Medulla oblongata (tissue), 1 donor: ENCODE measurements around the gene PDE1C.
"Not testable (repeated sequence)": the region's sequence is repeated elsewhere in the genome, so short reads cannot be mapped to it uniquely, and the experiment has no call there.

Experiments
- DNase-seq: peaks from one replicate; pipeline ENCODE4 v3.0.0-alpha.2; 2015; ENCODE audit errors: extremely low spot score

Gene PDE1C

DNA sequence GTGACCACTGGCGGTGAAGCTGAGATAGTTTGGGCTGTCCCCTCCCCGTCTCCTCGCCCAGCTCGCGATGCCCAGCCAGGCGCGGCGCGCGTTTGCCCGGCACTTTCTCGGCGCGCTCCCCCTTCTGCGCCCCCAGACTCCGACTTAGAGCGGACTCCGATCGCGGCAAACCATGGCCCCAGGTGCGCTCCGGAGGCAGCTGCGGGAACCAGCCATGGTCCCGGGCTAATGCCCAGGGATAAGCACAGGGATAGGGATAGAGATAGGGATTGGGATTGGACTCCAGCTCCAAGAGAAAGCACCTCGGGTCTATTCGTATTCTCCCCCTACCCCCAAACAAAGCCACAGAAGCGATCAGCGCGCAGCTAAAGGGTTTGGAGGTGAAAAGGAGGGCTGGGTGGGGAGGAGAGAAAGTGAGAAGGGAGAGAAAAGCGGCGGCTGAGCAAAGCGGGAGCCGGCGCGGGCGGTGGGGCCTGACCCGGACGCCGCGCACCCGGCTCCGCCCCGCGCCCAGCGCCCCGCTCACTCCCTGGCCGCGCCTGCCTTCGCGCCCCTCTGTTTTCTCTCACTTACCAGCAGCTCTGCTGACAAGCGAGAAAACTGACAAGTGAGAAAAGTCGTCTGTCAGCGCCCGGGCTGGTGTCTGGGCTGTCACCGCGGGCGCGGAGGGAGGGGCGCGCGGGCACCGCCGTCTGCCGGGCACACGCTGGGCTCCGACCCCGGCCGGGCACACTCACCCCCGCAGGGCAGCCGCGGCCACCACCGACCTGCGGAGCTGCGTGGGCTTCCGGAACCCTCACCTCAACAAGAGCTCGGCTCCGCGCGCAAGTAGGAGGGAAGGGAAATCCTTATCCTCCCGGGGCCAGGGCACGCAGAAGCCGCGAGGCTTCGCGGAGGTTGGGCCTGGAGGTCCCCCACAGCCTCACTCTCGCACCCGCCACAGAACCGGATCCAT is at the start of gene PDE1C:
Gene PDE1C, minus strand, starts transcription at position 2 of the 955 bp plus-strand sequence.
- no peak for DNase-seq

- no peak for DNase-seq
These were observed 49.6 kb upstream of the PDE1C start for GRCh38 chr7:32119790-32120196.

GRCh38 chr7:32117837-32118236 is 47.6 kb upstream of the PDE1C start:
- DNase-seq = no peak

DNA sequence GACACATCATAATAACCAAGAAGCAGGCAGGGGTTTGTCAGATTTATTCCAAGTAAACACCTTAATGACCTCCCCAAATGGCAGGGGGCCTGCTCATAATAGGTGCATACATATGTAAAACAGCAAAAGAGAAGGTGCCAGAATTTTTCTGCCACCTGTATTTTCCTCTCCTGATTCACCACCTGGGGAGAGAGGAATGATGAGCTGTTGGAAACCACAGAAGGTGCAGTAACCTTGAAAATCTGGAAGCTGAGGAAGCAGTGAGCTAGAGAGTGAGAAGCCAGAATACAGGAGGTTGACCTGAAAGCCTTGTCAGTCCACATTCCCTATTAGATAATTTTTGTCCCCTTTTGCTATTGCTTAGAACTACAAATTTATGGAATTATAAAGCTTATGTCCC is 46.2 kb upstream of the PDE1C start:
- DNase-seq = no peak

GRCh38 chr7:32115831-32116230 is 45.6 kb upstream of the PDE1C start:
- DNase-seq = no peak

DNA sequence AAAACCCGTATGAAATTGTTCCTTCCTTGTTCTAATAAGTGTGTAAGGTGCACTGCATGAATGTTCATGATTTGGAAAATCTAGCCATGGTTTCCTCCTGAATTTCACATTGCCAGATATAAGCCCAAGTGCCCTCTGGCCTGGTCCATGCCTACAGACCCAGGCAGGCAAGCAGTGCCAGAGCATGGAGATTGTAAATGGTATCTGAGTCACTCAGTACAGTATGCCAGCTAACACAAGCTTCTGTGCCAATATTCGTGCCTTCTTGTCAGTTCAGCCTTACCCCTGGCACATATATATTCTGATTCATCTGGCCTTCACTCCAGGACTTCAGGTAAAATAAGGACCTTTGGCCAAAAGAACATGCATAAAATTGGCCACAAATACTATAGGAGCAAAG is 38.4 kb upstream of the PDE1C start:
- no peak for DNase-seq

DNA sequence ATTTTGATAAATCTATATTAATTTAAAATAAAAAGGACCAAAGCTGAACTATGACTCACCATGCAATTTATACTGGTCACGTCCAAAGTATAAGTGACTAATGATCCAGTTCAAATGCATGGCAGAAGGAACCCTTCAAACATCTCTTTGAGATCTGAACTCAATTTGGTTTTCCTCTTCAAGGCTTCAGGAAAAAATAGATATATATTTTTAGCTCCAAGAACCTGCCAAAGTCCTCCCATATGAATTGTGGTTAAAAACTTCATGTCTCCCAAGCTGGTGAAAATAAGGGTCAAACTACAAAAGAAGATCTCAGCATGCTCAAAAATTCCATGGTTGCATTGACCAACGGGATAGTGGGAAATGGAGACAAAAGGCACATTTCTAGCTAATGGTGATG is 34.6 kb upstream of the PDE1C start:
- DNase-seq = no peak

DNA sequence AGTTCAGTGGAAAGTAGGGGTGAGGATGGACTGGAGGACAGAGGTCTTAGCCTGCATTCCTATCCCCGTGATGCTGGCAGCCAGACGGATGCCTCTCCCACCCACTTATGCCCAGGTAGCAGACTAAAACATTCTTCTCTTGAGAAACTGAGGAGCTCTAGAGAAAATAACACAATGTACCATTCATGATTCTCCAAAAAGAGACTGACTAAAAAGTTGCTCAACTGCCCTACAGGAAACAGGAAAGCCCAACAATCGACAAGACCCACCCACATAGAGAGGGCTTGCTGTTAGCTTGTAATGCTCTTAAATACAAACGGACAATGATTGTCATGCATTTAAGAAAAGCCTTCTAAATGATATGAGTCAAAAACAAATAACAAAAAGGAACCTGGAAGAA is 33.2 kb upstream of the PDE1C start:
- no peak for DNase-seq

DNA sequence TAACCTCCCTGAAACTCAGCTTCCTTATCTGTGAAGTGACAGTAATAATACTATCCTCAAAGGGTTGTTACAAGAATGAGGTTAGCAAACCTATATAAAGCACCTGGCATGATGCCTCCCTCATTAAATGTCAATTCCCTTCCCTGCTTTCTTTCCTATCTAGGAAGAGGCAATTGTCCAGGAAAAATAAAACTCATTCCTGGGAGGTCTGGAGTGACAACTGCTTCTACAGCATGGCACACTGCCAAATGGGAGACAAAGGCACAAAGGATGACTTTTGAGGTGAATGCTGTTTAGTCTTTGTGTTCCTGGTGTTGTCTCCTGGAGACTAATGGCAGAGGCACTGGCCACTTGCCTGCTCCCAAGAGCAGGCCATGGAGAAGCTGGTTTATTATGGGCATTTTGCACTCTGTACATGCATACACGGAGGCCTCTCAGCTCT is 32.2 kb upstream of the PDE1C start:
- DNase-seq = no peak

- no peak for DNase-seq
These were observed 30.2 kb upstream of the PDE1C start for GRCh38 chr7:32100407-32100907.

DNA sequence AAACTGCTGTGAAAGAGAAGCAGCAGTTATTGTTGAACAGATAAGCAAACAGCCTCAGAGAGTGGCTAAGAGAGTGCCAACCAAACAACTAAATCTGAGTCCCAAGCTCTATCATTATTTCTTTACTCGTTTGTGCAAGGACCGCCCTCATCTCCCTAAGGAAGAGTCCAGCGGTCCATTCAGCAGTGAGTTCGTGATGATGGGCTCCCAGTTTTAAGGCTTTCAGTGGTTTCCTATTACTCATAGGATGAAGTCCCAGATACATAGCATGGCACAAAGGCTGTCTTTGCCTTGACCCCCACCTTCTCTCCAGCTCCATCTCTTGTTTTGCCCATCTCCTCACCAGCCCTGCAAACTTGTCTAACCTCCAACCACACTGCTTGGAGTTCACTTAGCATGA is 24.3 kb upstream of the PDE1C start:
- DNase-seq = no peak

- DNase-seq = no peak
These were observed 23.5 kb upstream of the PDE1C start for GRCh38 chr7:32093415-32094408.

DNA sequence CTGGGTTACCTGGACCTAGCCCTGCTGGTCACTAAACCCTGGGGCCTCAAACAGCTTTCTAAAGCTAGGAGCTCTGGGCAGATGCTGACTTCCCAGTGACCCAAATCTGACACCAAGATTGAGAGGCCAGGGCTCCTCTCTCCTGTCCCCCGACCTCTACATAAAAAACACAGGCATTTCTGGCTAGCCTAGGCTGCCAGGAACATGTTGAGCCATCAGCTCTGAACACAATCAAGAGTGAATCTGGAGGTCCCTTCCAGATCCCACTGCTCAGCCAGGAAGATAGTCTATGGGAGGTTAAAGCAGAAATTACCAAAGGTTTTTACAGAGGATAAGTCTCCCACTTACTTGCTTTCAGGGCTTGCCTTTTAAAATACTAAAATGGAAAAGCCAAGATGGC is 22.1 kb upstream of the PDE1C start:
- DNase-seq = no peak

DNA sequence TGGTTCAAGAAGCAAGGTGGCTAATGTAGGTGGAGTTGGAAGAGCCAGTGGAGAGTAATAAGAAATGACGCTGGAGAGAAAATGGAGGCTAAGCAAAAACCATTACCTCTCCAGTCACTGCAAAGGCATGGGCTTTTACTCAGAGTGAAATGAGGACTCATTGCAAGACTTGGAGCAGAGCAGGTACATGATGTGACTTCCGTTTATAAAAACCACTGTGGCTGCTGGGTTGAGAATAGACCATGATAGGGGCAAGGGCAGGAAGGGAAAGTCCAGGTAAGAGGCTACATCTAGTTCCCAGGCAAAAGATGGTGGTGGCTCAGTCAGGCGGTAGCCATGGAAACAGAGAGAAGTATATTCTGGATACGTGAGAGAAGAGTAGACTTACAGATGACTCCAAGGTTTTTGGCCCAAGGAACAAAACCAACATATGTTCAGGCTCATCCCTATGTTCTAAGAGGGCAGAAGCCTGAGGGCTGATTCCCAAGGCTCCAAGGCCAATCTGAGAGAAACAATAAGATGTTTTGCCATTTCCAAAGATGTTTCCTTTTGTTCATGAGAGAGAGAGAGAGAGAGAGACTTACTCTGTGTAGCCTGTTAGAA is 21.5 kb upstream of the PDE1C start:
- DNase-seq = no peak

DNA sequence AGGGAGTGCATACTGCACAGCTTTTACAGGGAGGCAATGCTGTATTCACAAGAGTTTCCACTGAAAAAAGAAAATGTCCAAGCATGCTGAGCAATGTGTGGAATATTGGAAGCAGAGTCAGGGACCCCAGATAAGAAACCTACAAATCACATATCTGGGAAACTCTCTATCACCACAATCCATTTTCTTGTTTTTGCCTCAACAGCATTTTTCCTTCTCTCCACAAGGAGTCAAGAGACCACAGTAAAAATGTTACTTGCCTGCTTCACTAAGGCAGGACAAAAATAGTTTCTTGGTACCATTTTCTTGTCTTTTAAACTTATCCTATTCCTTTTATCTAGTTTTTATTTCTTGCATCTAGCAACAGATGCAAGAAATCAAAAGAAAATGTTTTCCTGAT is 19.5 kb upstream of the PDE1C start:
- no peak for DNase-seq

- DNase-seq = no peak
These were observed 19.0 kb upstream of the PDE1C start for GRCh38 chr7:32089256-32089655.

GRCh38 chr7:32088451-32088881 is 18.3 kb upstream of the PDE1C start:
- DNase-seq = no peak

DNA sequence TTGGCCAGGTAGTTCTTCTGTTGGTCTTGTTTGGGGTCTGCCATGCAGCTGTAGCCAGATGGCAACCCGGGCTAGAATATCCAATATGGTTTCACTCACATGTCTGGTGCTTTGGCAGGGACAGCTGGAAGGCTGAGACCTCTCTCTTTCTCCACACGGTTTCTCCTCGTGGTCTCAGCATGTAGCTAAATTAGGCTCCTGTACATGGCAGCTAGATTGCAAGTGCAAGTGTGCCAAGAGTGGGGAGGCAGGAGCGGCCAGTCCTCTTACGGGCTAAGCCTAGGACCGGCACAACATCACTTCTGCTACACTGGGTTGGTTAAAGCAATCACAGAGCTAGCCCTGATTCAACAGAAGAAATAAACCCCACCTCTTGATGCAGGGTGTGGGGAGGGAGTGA is 9.3 kb upstream of the PDE1C start:
- no peak for DNase-seq

GRCh38 chr7:32078824-32079223 is 8.6 kb upstream of the PDE1C start:
- DNase-seq = no peak

- no peak for DNase-seq
These were observed 7.6 kb upstream of the PDE1C start for GRCh38 chr7:32077806-32078205.

DNA sequence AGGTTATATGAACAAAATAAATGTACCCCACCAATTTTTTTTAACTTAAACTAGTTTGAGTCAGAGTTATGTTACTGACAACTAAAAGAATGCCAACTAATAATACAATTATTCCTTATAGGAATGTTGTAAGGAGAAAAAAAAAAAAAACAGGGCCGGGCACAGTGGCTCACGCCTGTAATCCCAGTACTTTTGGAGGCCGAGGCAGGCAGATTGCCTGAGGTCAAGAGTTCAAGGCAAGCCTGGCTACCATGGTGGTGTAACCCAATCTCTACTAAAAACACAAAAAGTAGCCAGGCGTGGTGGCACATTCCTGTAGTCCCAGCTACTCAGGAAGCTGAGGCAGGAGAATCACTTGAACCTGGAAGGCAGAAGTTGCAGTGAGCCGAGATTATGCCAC is 6.6 kb upstream of the PDE1C start:
- not testable (repeated sequence) for DNase-seq

DNA sequence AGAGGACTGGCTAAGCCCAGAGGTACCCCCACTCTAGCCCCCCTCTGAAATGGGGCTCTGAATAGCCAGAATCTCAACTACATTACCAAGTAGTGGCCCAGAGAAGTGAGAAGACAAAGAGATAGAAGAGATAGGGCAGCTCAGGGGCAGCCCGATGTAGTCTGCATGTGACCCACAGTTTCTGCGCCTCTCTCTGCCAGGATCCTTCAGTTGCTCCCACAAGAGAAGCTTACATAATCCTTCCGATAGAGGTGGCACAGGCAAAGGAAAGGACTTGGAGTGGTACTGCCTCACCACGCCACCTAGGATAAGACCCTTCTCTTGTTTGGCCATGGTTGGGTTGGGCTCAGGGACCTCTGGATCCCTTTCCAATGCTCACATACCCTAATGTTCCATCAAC is 5.4 kb upstream of the PDE1C start:
- peak; percentile 57 for DNase-seq
